Kidney (tissue), 14 donors: ENCODE results near the gene TENM4. TPM values are rescaled to one million over a fixed set of nuclear protein-coding genes. Genes with fewer than 3 reads are reported as not detected.

ENCODE experiments used
- DNase-seq, 5 donors: peaks; one replicate each; pipeline ENCODE4 v3.0.0-alpha.2; 2013 to 2020
- FAIRE-seq: peaks from 2 replicates; lab custom pipeline; 2012; peaks lifted over from hg19 to GRCh38; lab: Jason Lieb, UNC
- H3K27ac ChIP-seq, 2 donors: one replicate each; pipeline ENCODE4 v1.7.0; 2013; ENCODE audit warnings: low read depth in 2 of 2, low read length in 2 of 2, inconsistent platforms in 1 of 2
- H3K27me3 ChIP-seq: one replicate; pipeline ENCODE4 v1.7.1; 2013; ENCODE audit warnings: low read length, inconsistent platforms; ENCODE audit not compliant: control insufficient read depth, insufficient read depth
- H3K36me3 ChIP-seq, 3 donors: one replicate each; pipeline versions ENCODE4 v1.7.0 to v1.7.1; 2013; ENCODE audit warnings: low read length in 3 of 3, control low read depth in 1 of 3, inconsistent platforms in 1 of 3; ENCODE audit not compliant: insufficient read depth in 3 of 3, control insufficient read depth in 2 of 3
- H3K4me1 ChIP-seq, 3 donors: one replicate each; pipeline versions ENCODE4 v1.7.0 to v1.7.1; 2013; ENCODE audit warnings: low read length in 3 of 3, inconsistent platforms in 1 of 3, low read depth in 1 of 3; ENCODE audit not compliant: control insufficient read depth in 2 of 3, insufficient read depth in 2 of 3
- H3K4me3 ChIP-seq, 3 donors: one replicate each; pipeline versions ENCODE4 v1.7.0 to v1.8.1; 2013; ENCODE audit warnings: low read length in 3 of 3, control low read depth in 1 of 3, inconsistent platforms in 1 of 3
- H3K9ac ChIP-seq, 3 donors: one replicate each; pipeline versions ENCODE4 v1.7.0 to v1.7.1; 2013; ENCODE audit warnings: low read length in 3 of 3, control low read depth in 1 of 3, inconsistent platforms in 1 of 3
- H3K9me3 ChIP-seq, 3 donors: one replicate each; pipeline versions ENCODE4 v1.7.0 to v1.7.1; 2013; ENCODE audit warnings: low read length in 3 of 3, control low read depth in 1 of 3, inconsistent platforms in 1 of 3; ENCODE audit not compliant: control insufficient read depth in 2 of 3, insufficient read depth in 1 of 3
- CTCF ChIP-seq: IDR thresholded peaks from 3 replicates; pipeline ENCODE4 v1.5.1; 2012; ENCODE audit warnings: mild to moderate bottlenecking, moderate library complexity, borderline replicate concordance; ENCODE audit not compliant: insufficient read depth; ENCODE audit errors: extremely low read depth
- intact Hi-C: fragments of 100-400 bp; cut with DNase I; formaldehyde crosslinking; loops from one replicate; pipeline ENCODE4 v1.11.1; 2022
- polyA plus RNA-seq: library from polyadenylated mRNA; stranded (reverse); fragments of 350-450 nt; fragmentation: Illumina TruSeq; extraction: RNeasy Lipid Tissue Mini Kit (QIAGEN cat#74804); gene quantifications from one replicate; pipeline ENCODE4 v1.2.3, GENCODE V29; 2014; ENCODE audit warnings: low read depth, low replicate concordance; ENCODE audit not compliant: insufficient read depth
- total RNA-seq: library from RNA; stranded (reverse); fragmentation: NEBNext Ultra II Directional; extraction: Animal tissue kit (Norgen Biotek cat#: 25700); gene quantifications from one replicate; pipeline ENCODE4 v1.2.1, GENCODE V29; 2021
- donor health status: control.
- donor health status: control.
- donor health status: control.
- donor health status: control.
- donor health status: control.
- donor health status: DM: yes; HTN: yes; CAD: no.
- donor health status: Normal renal cell carcinoma (clear cell type).

TENM4 gene
- total and polyA plus RNA-seq, 2 donors from 2014 or later, result 0.34 to 31.0 TPM

- no peak for TF ChIP-seq CTCF
- no peak overlapping the region for H3K27ac ChIP-seq
- H3K9ac ChIP-seq, result no peak overlapping the region
- no peak for DNase-seq
- H3K36me3 ChIP-seq, result no peaks in the 10 kb centered on the region
- no peaks in the 10 kb centered on the region for H3K27me3 ChIP-seq
- intact Hi-C loops, result no loop called here
- no peak for FAIRE-seq
- peaks cover 0 to 6% (median 0%) of the 10 kb centered on the region in 3 donors for H3K9me3 ChIP-seq
- peaks cover 2 to 17% (median 9%) of the 10 kb centered on the region in 3 donors for H3K4me1 ChIP-seq
- no peak overlapping the region for H3K4me3 ChIP-seq
Observed at GRCh38 chr11:79412761-79413160, 28.1 kb downstream of the TENM4 start.

- no peak for FAIRE-seq
- H3K9me3 ChIP-seq, result no peaks in the 10 kb centered on the region
- H3K4me3 ChIP-seq, result no peak overlapping the region
- no peak overlapping the region for H3K27ac ChIP-seq
- H3K27me3 ChIP-seq, result no peaks in the 10 kb centered on the region
- no peaks in the 10 kb centered on the region for H3K36me3 ChIP-seq
- peaks cover 2 to 7% (median 6%) of the 10 kb centered on the region in 3 donors for H3K4me1 ChIP-seq
- TF ChIP-seq CTCF, result no peak
- no peak overlapping the region for H3K9ac ChIP-seq
- intact Hi-C loops, result no loop called here
- no peak for DNase-seq
Observed at GRCh38 chr11:79409330-79409729, 31.5 kb downstream of the TENM4 start.

GRCh38 chr11:79406376-79406775, 34.5 kb downstream of the TENM4 start:
- no peak for FAIRE-seq
- no peak overlapping the region for H3K4me3 ChIP-seq
- H3K9me3 ChIP-seq, result no peaks in the 10 kb centered on the region
- no peak for DNase-seq
- TF ChIP-seq CTCF, result no peak
- no peak overlapping the region for H3K27ac ChIP-seq
- no peak overlapping the region for H3K9ac ChIP-seq
- no peaks in the 10 kb centered on the region for H3K4me1 ChIP-seq
- intact Hi-C loops, result no loop called here
- H3K27me3 ChIP-seq, result no peaks in the 10 kb centered on the region
- H3K36me3 ChIP-seq, result no peaks in the 10 kb centered on the region

GRCh38 chr11:79404806-79405205, 36.0 kb downstream of the TENM4 start:
- H3K4me1 ChIP-seq, result no peaks in the 10 kb centered on the region

More at GRCh38 chr11:79404806-79405205, 36.0 kb downstream of the TENM4 start:
- Histone ChIP-seq H3K4me3 (no peak overlapping the region), H3K36me3 (no peaks in the 10 kb centered on the region), H3K9me3 (no peaks in the 10 kb centered on the region), H3K27me3 (no peaks in the 10 kb centered on the region), H3K27ac (no peak overlapping the region), H3K9ac (no peak overlapping the region)
- DNase-seq, result no peak
- no peak for FAIRE-seq
- no peak for TF ChIP-seq CTCF
- intact Hi-C loops, result no loop called here
